Chondrocyte (in vitro differentiated cells): Measurements from ENCODE around the gene AGBL4. TPM values are rescaled to one million over a fixed set of nuclear protein-coding genes. Genes with fewer than 3 reads are reported as not detected.

Source experiments
- DNase-seq: peaks from one replicate; pipeline ENCODE4 v3.0.0; 2021; ENCODE audit warnings: mixed read lengths, low spot score
- H3K27ac Mint-ChIP-seq: one replicate; pipeline ENCODE4 v1.8.0; 2021; ENCODE audit warnings: mild to moderate bottlenecking, moderate library complexity, mixed read lengths; ENCODE audit not compliant: unreplicated experiment
- H3K27me3 Mint-ChIP-seq: 2 replicates; pipeline ENCODE4 v1.8.0; 2021; ENCODE audit warnings: low read depth, mixed read lengths
- H3K36me3 Mint-ChIP-seq: 2 replicates; pipeline ENCODE4 v1.8.0; 2021; ENCODE audit warnings: low read depth, mixed read lengths
- H3K4me1 Mint-ChIP-seq: 2 replicates; pipeline ENCODE4 v1.8.0; 2021; ENCODE audit warnings: low read depth, mild to moderate bottlenecking, mixed read lengths
- H3K4me3 Mint-ChIP-seq: one replicate; pipeline ENCODE4 v1.8.0; 2021; ENCODE audit warnings: mild to moderate bottlenecking, moderate library complexity, mixed read lengths; ENCODE audit not compliant: unreplicated experiment
- H3K9me3 Mint-ChIP-seq: 2 replicates; pipeline ENCODE4 v1.8.0; 2021; ENCODE audit warnings: low read depth, mixed read lengths
- CTCF ChIP-seq: fragments of 200-600 bp; sonication (generic); IDR thresholded peaks from 2 replicates; pipeline ENCODE4 v1.5.0; 2021; ENCODE audit warnings: antibody characterized with exemption, mild to moderate bottlenecking, moderate library complexity
- total RNA-seq: library from RNA; stranded (reverse); gene quantifications from 3 replicates; pipeline ENCODE4 v1.2.1, GENCODE V29; 2021

Gene AGBL4
- total RNA-seq, 1 donor from 2014 or later, result not detected

- no peak for DNase-seq
- H3K27me3 Mint-ChIP-seq, result no peaks in the 10 kb centered on the region
- TF ChIP-seq CTCF, result no peak
- H3K27ac Mint-ChIP-seq, result no peak overlapping the region
- no peak overlapping the region for H3K4me3 Mint-ChIP-seq
- H3K9me3 Mint-ChIP-seq, result peaks cover 3% of the 10 kb centered on the region
- H3K36me3 Mint-ChIP-seq, result no peaks in the 10 kb centered on the region
- no peaks in the 10 kb centered on the region for H3K4me1 Mint-ChIP-seq
Measured at GRCh38 chr1:48978413-48978812, 1045.3 kb downstream of the AGBL4 start.

GRCh38 chr1:48977273-48977672 lies 1046.5 kb downstream of the AGBL4 start:
- TF ChIP-seq CTCF, result no peak
- Mint-ChIP-seq H3K27me3 (no peaks in the 10 kb centered on the region), H3K4me1 (no peaks in the 10 kb centered on the region), H3K9me3 (peaks cover 3% of the 10 kb centered on the region), H3K36me3 (no peaks in the 10 kb centered on the region), H3K27ac (no peak overlapping the region), H3K4me3 (no peak overlapping the region)
- no peak for DNase-seq

- no peaks in the 10 kb centered on the region for H3K4me1 Mint-ChIP-seq
- peaks cover 3% of the 10 kb centered on the region for H3K27me3 Mint-ChIP-seq
- no peak overlapping the region for H3K4me3 Mint-ChIP-seq
- no peaks in the 10 kb centered on the region for H3K9me3 Mint-ChIP-seq
- H3K27ac Mint-ChIP-seq, result no peak overlapping the region
- no peak for DNase-seq
- no peak for TF ChIP-seq CTCF
- no peaks in the 10 kb centered on the region for H3K36me3 Mint-ChIP-seq
Measured at GRCh38 chr1:48969971-48970370, 1053.8 kb downstream of the AGBL4 start.

GRCh38 chr1:48967318-48967717 lies 1056.4 kb downstream of the AGBL4 start:
- Mint-ChIP-seq H3K4me1 (no peaks in the 10 kb centered on the region), H3K4me3 (no peak overlapping the region), H3K27ac (no peak overlapping the region), H3K27me3 (peaks cover 3% of the 10 kb centered on the region), H3K9me3 (no peaks in the 10 kb centered on the region), H3K36me3 (no peaks in the 10 kb centered on the region)
- DNase-seq, result no peak
- no peak for TF ChIP-seq CTCF

GRCh38 chr1:48966583-48966982 lies 1057.2 kb downstream of the AGBL4 start:
- DNase-seq, result no peak
- Mint-ChIP-seq H3K27me3 (peaks cover 3% of the 10 kb centered on the region), H3K9me3 (no peaks in the 10 kb centered on the region), H3K36me3 (no peaks in the 10 kb centered on the region), H3K4me1 (no peaks in the 10 kb centered on the region), H3K4me3 (no peak overlapping the region), H3K27ac (no peak overlapping the region)
- TF ChIP-seq CTCF, result no peak
